Ascending aorta (tissue), 2 donors: ENCODE results near the gene WDR37. TPM values are rescaled to one million over a fixed set of nuclear protein-coding genes. Genes with fewer than 3 reads are reported as not detected.

Experiments used
- DNase-seq, 2 donors: peaks; one replicate each; pipeline ENCODE4 v3.0.0-alpha.2; 2019; ENCODE audit warnings: low spot score in 2 of 2
- H3K27ac ChIP-seq, 2 donors: fragments of 200-600 bp; sonication (generic); one replicate each; pipeline ENCODE4 v1.5.1; 2016 to 2017; ENCODE audit warnings: mild to moderate bottlenecking in 1 of 2
- H3K27me3 ChIP-seq: fragments of 200-600 bp; sonication (generic); one replicate; pipeline ENCODE4 v1.5.1; 2017
- H3K36me3 ChIP-seq, 2 donors: fragments of 200-600 bp; sonication (generic); one replicate each; pipeline ENCODE4 v1.5.1; 2016
- H3K4me1 ChIP-seq, 2 donors: fragments of 200-600 bp; sonication (generic); one replicate each; pipeline ENCODE4 v1.5.1; 2016 to 2017; ENCODE audit warnings: mild to moderate bottlenecking in 1 of 2
- H3K4me3 ChIP-seq, 2 donors: fragments of 200-600 bp; sonication (generic); one replicate each; pipeline ENCODE4 v1.5.1; 2016 to 2017; ENCODE audit warnings: mild to moderate bottlenecking in 1 of 2
- H3K9me3 ChIP-seq, 2 donors: fragments of 200-600 bp; sonication (generic); one replicate each; pipeline ENCODE4 v1.5.1; 2016
- CTCF ChIP-seq, 3 experiments: fragments of 200-600 bp in 2 of 3; fragments of 450-650 bp in 1 of 3; sonication (generic) in 2 of 3; IDR thresholded peaks; one replicate each; pipeline ENCODE4 v1.5.1; 2016 to 2019; ENCODE audit warnings: antibody characterized with exemption in 3 of 3, mild to moderate bottlenecking in 1 of 3, moderate library complexity in 1 of 3
- intact Hi-C: fragments of 100-400 bp; cut with DNase I; formaldehyde crosslinking; loops from one replicate; pipeline ENCODE4 v1.15.1; 2023
- total RNA-seq: library from RNA; depleted of rRNA; stranded (reverse); fragments of >200 nt; gene quantifications from one replicate; pipeline ENCODE4 v1.1.0, GENCODE V29; 2016

WDR37 gene
- total RNA-seq, 1 donor from 2014 or later = 4.4 TPM

GRCh38 chr10:1101946-1102345 is 45.8 kb downstream of the WDR37 start:
- DNase-seq = no peak
- no peaks in the 10 kb centered on the region for H3K4me1 ChIP-seq
- H3K36me3 ChIP-seq = peaks cover 56 to 79% of the 10 kb centered on the region in 2 donors

GRCh38 chr10:1102416-1102815 is 46.2 kb downstream of the WDR37 start:
- peaks cover 56 to 79% of the 10 kb centered on the region in 2 donors for H3K36me3 ChIP-seq
- no peak for DNase-seq

More at GRCh38 chr10:1101946-1102345, 45.8 kb downstream of the WDR37 start:
- Histone ChIP-seq H3K4me3 (no peak overlapping the region), H3K27me3 (no peaks in the 10 kb centered on the region), H3K9me3 (no peaks in the 10 kb centered on the region), H3K27ac (no peak overlapping the region)
- intact Hi-C loops = no loop called here
- TF ChIP-seq CTCF (IDR thresholded peaks at IDR 0.05) = no peak

GRCh38 chr10:1102831-1103230 is 46.6 kb downstream of the WDR37 start:
- Histone ChIP-seq H3K27ac (no peak overlapping the region), H3K4me3 (no peak overlapping the region), H3K27me3 (no peaks in the 10 kb centered on the region), H3K4me1 (no peaks in the 10 kb centered on the region), H3K9me3 (no peaks in the 10 kb centered on the region), H3K36me3 (peaks cover 56 to 79% of the 10 kb centered on the region in 2 donors)
- DNase-seq = no peak
- intact Hi-C loops = no loop called here
- TF ChIP-seq CTCF (IDR thresholded peaks at IDR 0.05) = no peak

More at GRCh38 chr10:1102416-1102815, 46.2 kb downstream of the WDR37 start:
- TF ChIP-seq CTCF (IDR thresholded peaks at IDR 0.05) = no peak
- no peak overlapping the region for H3K4me3 ChIP-seq
- intact Hi-C loops = no loop called here
- no peaks in the 10 kb centered on the region for H3K27me3 ChIP-seq
- no peaks in the 10 kb centered on the region for H3K9me3 ChIP-seq
- no peaks in the 10 kb centered on the region for H3K4me1 ChIP-seq
- H3K27ac ChIP-seq = no peak overlapping the region

- H3K36me3 ChIP-seq = peaks cover 61 to 84% of the 10 kb centered on the region in 2 donors
- H3K27me3 ChIP-seq = no peaks in the 10 kb centered on the region
- DNase-seq = no peak
- no peaks in the 10 kb centered on the region for H3K9me3 ChIP-seq
- intact Hi-C loops = no loop called here
- H3K4me3 ChIP-seq = no peak overlapping the region
- no peak for TF ChIP-seq CTCF (IDR thresholded peaks at IDR 0.05)
- no peaks in the 10 kb centered on the region for H3K4me1 ChIP-seq
- H3K27ac ChIP-seq = no peak overlapping the region
Observed at GRCh38 chr10:1103551-1103950, 47.4 kb downstream of the WDR37 start.

GRCh38 chr10:1104971-1105370 is 48.8 kb downstream of the WDR37 start:
- Histone ChIP-seq H3K4me1 (no peaks in the 10 kb centered on the region), H3K4me3 (no peak overlapping the region), H3K36me3 (peaks cover 75 to 89% of the 10 kb centered on the region in 2 donors), H3K27me3 (no peaks in the 10 kb centered on the region), H3K9me3 (no peaks in the 10 kb centered on the region), H3K27ac (no peak overlapping the region)
- no peak for TF ChIP-seq CTCF (IDR thresholded peaks at IDR 0.05)
- intact Hi-C loops = no loop called here
- DNase-seq = no peak

- Histone ChIP-seq H3K36me3 (peaks cover 69 to 87% of the 10 kb centered on the region in 2 donors), H3K4me3 (no peak overlapping the region), H3K9me3 (no peaks in the 10 kb centered on the region), H3K4me1 (no peaks in the 10 kb centered on the region), H3K27me3 (no peaks in the 10 kb centered on the region), H3K27ac (no peak overlapping the region)
- no peak for TF ChIP-seq CTCF (IDR thresholded peaks at IDR 0.05)
- no peak for DNase-seq
- intact Hi-C loops = no loop called here
Observed at GRCh38 chr10:1107004-1107403, 50.8 kb downstream of the WDR37 start.
